Tibial artery (tissue), 4 donors: ENCODE results near the gene CCDC170.
"Not testable (repeated sequence)": the region's sequence is repeated elsewhere in the genome, so short reads cannot be mapped to it uniquely, and the experiment has no call there.

Experiments
- DNase-seq, 2 donors: peaks; one replicate each; pipeline ENCODE4 v3.0.0-alpha.2; 2019
- H3K27ac ChIP-seq, 2 donors: fragments of 200-600 bp; sonication (generic) in 1 of 2; 1 replicate in 1 of 2; 2 replicates in 1 of 2; pipeline ENCODE4 v1.5.1; 2018 to 2019; ENCODE audit warnings: mild to moderate bottlenecking in 1 of 2
- H3K27me3 ChIP-seq, 2 donors: fragments of 200-600 bp; sonication (generic) in 1 of 2; one replicate each; pipeline versions ENCODE4 v1.5.1 to v1.6.0; 2016 to 2019
- H3K36me3 ChIP-seq, 3 donors: fragments of 200-600 bp; sonication (generic) in 2 of 3; one replicate each; pipeline ENCODE4 v1.5.1; 2016 to 2019; ENCODE audit warnings: mild to moderate bottlenecking in 2 of 3
- H3K4me1 ChIP-seq, 4 donors: fragments of 200-600 bp; sonication (generic) in 2 of 4; 1 replicate in 3 of 4; 2 replicates in 1 of 4; pipeline ENCODE4 v1.5.1; 2016 to 2019
- H3K4me3 ChIP-seq, 2 donors: fragments of 200-600 bp; sonication (generic) in 1 of 2; 1 replicate in 1 of 2; 2 replicates in 1 of 2; pipeline ENCODE4 v1.5.1; 2018 to 2019; ENCODE audit warnings: mild to moderate bottlenecking in 2 of 2
- H3K9me3 ChIP-seq, 3 donors: fragments of 200-600 bp; sonication (generic) in 1 of 3; one replicate each; pipeline ENCODE4 v1.5.1; 2016 to 2019
- CTCF ChIP-seq, 2 experiments: fragments of 200-600 bp in 1 of 2; fragments of 450-650 bp in 1 of 2; IDR thresholded peaks; one replicate each; pipeline ENCODE4 v1.5.1; 2017 to 2019; ENCODE audit warnings: antibody characterized with exemption in 2 of 2, mild to moderate bottlenecking in 1 of 2, moderate library complexity in 1 of 2
- intact Hi-C: fragments of 100-400 bp; cut with DNase I; formaldehyde crosslinking; loops from one replicate; pipeline ENCODE4 v1.15.0; 2023; ENCODE audit warnings: low total_unique reads

The CCDC170 gene

GRCh38 chr6:151514000-151514730, 20.3 kb downstream of the CCDC170 start:
- DNase-seq, result no peak
- Histone ChIP-seq H3K9me3 (peaks cover 2 to 11% (median 6%) of the 10 kb centered on the region in 3 donors), H3K36me3 (no peaks in the 10 kb centered on the region), H3K4me3 (no peak overlapping the region), H3K4me1 (no peaks in the 10 kb centered on the region), H3K27ac (no peak overlapping the region), H3K27me3 (no peaks in the 10 kb centered on the region)
- TF ChIP-seq CTCF (IDR thresholded peaks at IDR 0.05), result no peak
- intact Hi-C loops, result no loop called here

GRCh38 chr6:151518992-151519391, 25.2 kb downstream of the CCDC170 start:
- H3K27me3 ChIP-seq, H3K4me3 ChIP-seq, intact Hi-C loops, DNase-seq, H3K4me1 ChIP-seq, H3K36me3 ChIP-seq, H3K27ac ChIP-seq: not testable (repeated sequence)
- peaks cover 3 to 24% (median 15%) of the 10 kb centered on the region in 3 donors for H3K9me3 ChIP-seq

- no peaks in the 10 kb centered on the region for H3K4me1 ChIP-seq
- intact Hi-C loops, result no loop called here
- peaks cover 3 to 24% (median 16%) of the 10 kb centered on the region in 3 donors for H3K9me3 ChIP-seq
- H3K27me3 ChIP-seq, result no peaks in the 10 kb centered on the region
- no peak for DNase-seq
- H3K36me3 ChIP-seq, result no peaks in the 10 kb centered on the region
- no peak overlapping the region for H3K27ac ChIP-seq
- H3K4me3 ChIP-seq, result no peak overlapping the region
- no peak for TF ChIP-seq CTCF (IDR thresholded peaks at IDR 0.05)
Measured at GRCh38 chr6:151523034-151523433, 29.2 kb downstream of the CCDC170 start.

GRCh38 chr6:151524059-151524458, 30.2 kb downstream of the CCDC170 start:
- peaks cover 2 to 14% (median 11%) of the 10 kb centered on the region in 3 donors for H3K9me3 ChIP-seq
- DNase-seq, result no peak
- H3K27ac ChIP-seq, result no peak overlapping the region
- H3K4me3 ChIP-seq, result no peak overlapping the region
- H3K27me3 ChIP-seq, result no peaks in the 10 kb centered on the region
- TF ChIP-seq CTCF (IDR thresholded peaks at IDR 0.05), result no peak
- intact Hi-C loops, result no loop called here
- no peaks in the 10 kb centered on the region for H3K36me3 ChIP-seq
- H3K4me1 ChIP-seq, result no peaks in the 10 kb centered on the region

GRCh38 chr6:151534576-151534975, 40.8 kb downstream of the CCDC170 start:
- intact Hi-C loops, result no loop called here
- TF ChIP-seq CTCF (IDR thresholded peaks at IDR 0.05), result no peak
- Histone ChIP-seq H3K36me3 (no peaks in the 10 kb centered on the region), H3K4me1 (peaks cover 0 to 42% (median 5%) of the 10 kb centered on the region in 4 donors), H3K9me3 (peaks cover 0 to 4% (median under 1%) of the 10 kb centered on the region in 3 donors), H3K4me3 (no peak overlapping the region), H3K27me3 (no peaks in the 10 kb centered on the region), H3K27ac (peak overlapping the region; percentile 39 to 50)
- DNase-seq, result no peak

GRCh38 chr6:151535476-151536187, 41.8 kb downstream of the CCDC170 start:
- Histone ChIP-seq H3K27me3 (no peaks in the 10 kb centered on the region), H3K4me1 (peaks cover 0 to 42% (median 5%) of the 10 kb centered on the region in 4 donors), H3K9me3 (peaks cover 0 to 8% (median 6%) of the 10 kb centered on the region in 3 donors), H3K27ac (peak overlapping the region in 1 of 2 donors; percentile 50), H3K36me3 (no peaks in the 10 kb centered on the region), H3K4me3 (no peak overlapping the region)
- TF ChIP-seq CTCF (IDR thresholded peaks at IDR 0.05), result no peak
- no peak for DNase-seq
- intact Hi-C loops, result no loop called here
